Sigmoid colon (tissue), 7 donors: ENCODE data around the gene SEC61G. TPM values are rescaled to one million over a fixed set of nuclear protein-coding genes. Genes with fewer than 3 reads are reported as not detected.

ENCODE experiments used
- DNase-seq: peaks from one replicate; pipeline ENCODE4 v3.0.0-alpha.2; 2019
- H3K27ac ChIP-seq, 4 donors: fragments of 200-600 bp; sonication (generic); one replicate each; pipeline ENCODE4 v1.5.1; 2016 to 2019; ENCODE audit warnings: mild to moderate bottlenecking in 1 of 4
- H3K27me3 ChIP-seq, 3 donors: fragments of 200-600 bp; sonication (generic); one replicate each; pipeline ENCODE4 v1.5.1; 2019; ENCODE audit warnings: mild to moderate bottlenecking in 1 of 3
- H3K36me3 ChIP-seq, 4 donors: fragments of 200-600 bp; sonication (generic); one replicate each; pipeline ENCODE4 v1.5.1; 2016 to 2019
- H3K4me1 ChIP-seq, 4 donors: fragments of 200-600 bp; sonication (generic); one replicate each; pipeline ENCODE4 v1.5.1; 2017 to 2019
- H3K4me3 ChIP-seq, 4 donors: fragments of 200-600 bp; sonication (generic); one replicate each; pipeline ENCODE4 v1.5.1; 2017 to 2019; ENCODE audit warnings: mild to moderate bottlenecking in 2 of 4, moderate library complexity in 1 of 4
- H3K9me3 ChIP-seq, 4 donors: fragments of 200-600 bp in 3 of 4; sonication (generic) in 3 of 4; one replicate each; pipeline versions ENCODE4 v1.5.1 to v1.6.1; 2013 to 2019
- CTCF ChIP-seq, 4 experiments: fragments of 450-650 bp in 3 of 4; fragments of 200-600 bp in 1 of 4; IDR thresholded peaks; one replicate each; pipeline ENCODE4 v1.5.1; 2016 to 2019; ENCODE audit warnings: antibody characterized with exemption in 4 of 4, mild to moderate bottlenecking in 3 of 4, moderate library complexity in 2 of 4
- EP300 ChIP-seq, 4 donors: sonication (generic); formaldehyde crosslinking; IDR thresholded peaks; one replicate each; pipeline ENCODE4 v1.6.1; 2017; ENCODE audit warnings: antibody characterized with exemption in 4 of 4
- POLR2A ChIP-seq, 2 donors: fragments of 450-650 bp; IDR thresholded peaks; one replicate each; pipeline ENCODE4 v1.6.1; 2016; ENCODE audit warnings: antibody characterized with exemption in 2 of 2, mild to moderate bottlenecking in 2 of 2, moderate library complexity in 2 of 2
- POLR2AphosphoS5 ChIP-seq, 4 donors: sonication (generic); formaldehyde crosslinking; IDR thresholded peaks; one replicate each; pipeline ENCODE4 v1.6.1; 2017; ENCODE audit warnings: antibody characterized with exemption in 4 of 4
- WGBS, 2 donors: extraction: QIAGEN DNeasy Blood & Tissue Kit; methylation state at CpG; one replicate each; pipeline ENCODE4 v1.1.7; 2013; 5-methylcytosine and 5-hydroxymethylcytosine counted together
- intact Hi-C: fragments of 100-400 bp; cut with DNase I; formaldehyde crosslinking; loops from one replicate; pipeline ENCODE4 v1.15.1; 2023
- polyA plus RNA-seq, 3 donors: library from polyadenylated mRNA; stranded (reverse); fragments of 200-250 nt; gene quantifications; one replicate each; pipeline ENCODE4 v1.2.3, GENCODE V29; 2013
- total RNA-seq, 4 donors: library from RNA; depleted of rRNA; stranded (reverse); fragments of >200 nt; gene quantifications; one replicate each; pipeline ENCODE4 v1.1.0, GENCODE V29; 2016
- donor health status: healthy with polysubstance abuse.
- donor health status: Bipolar disorder and iron deficiency.
- donor health status: healthy.

SEC61G gene
- total and polyA plus RNA-seq, 7 donors = 231 to 771 (median 451) TPM

GRCh38 chr7:54729107-54729506 is 29.9 kb downstream of the SEC61G start:
- 85 to 89% methylated on average over 1 of the region's 1 CpG for WGBS, 2 donors
- H3K27ac ChIP-seq = no peak overlapping the region
- intact Hi-C loops = no loop called here
- no peak overlapping the region for H3K4me3 ChIP-seq
- DNase-seq = no peak
- H3K27me3 ChIP-seq = no peaks in the 10 kb centered on the region
- TF ChIP-seq CTCF (IDR thresholded peaks at IDR 0.05) (no peak), EP300 (IDR thresholded peaks at IDR 0.05) (no peak), POLR2A (IDR thresholded peaks at IDR 0.05) (no peak), POLR2AphosphoS5 (IDR thresholded peaks at IDR 0.05) (no peak)
- no peaks in the 10 kb centered on the region for H3K4me1 ChIP-seq
- H3K9me3 ChIP-seq = no peaks in the 10 kb centered on the region
- H3K36me3 ChIP-seq = no peaks in the 10 kb centered on the region

- no peak for TF ChIP-seq CTCF (IDR thresholded peaks at IDR 0.05)
- TF ChIP-seq EP300 (IDR thresholded peaks at IDR 0.05) = no peak
- TF ChIP-seq POLR2AphosphoS5 (IDR thresholded peaks at IDR 0.05) = no peak
- no peak for TF ChIP-seq POLR2A (IDR thresholded peaks at IDR 0.05)
- DNase-seq = no peak
- intact Hi-C loops = no loop called here
- H3K27ac ChIP-seq = no peak overlapping the region
- H3K4me1 ChIP-seq = no peaks in the 10 kb centered on the region
- no peaks in the 10 kb centered on the region for H3K36me3 ChIP-seq
- H3K27me3 ChIP-seq = peaks cover 0 to 5% (median 0%) of the 10 kb centered on the region in 3 donors
- no peak overlapping the region for H3K4me3 ChIP-seq
- no peaks in the 10 kb centered on the region for H3K9me3 ChIP-seq
- 48 to 63% methylated on average over 4 of the region's 4 CpGs for WGBS, 2 donors
Observed at GRCh38 chr7:54728411-54728810, 30.6 kb downstream of the SEC61G start.

GRCh38 chr7:54725255-54725654 is 33.8 kb downstream of the SEC61G start:
- 82 to 88% methylated on average over 7 of the region's 7 CpGs for WGBS, 2 donors
- no peaks in the 10 kb centered on the region for H3K36me3 ChIP-seq
- DNase-seq = no peak
- H3K27me3 ChIP-seq = peaks cover 0 to 5% (median 0%) of the 10 kb centered on the region in 3 donors
- TF ChIP-seq EP300 (IDR thresholded peaks at IDR 0.05) (no peak), POLR2A (IDR thresholded peaks at IDR 0.05) (no peak), CTCF (IDR thresholded peaks at IDR 0.05) (no peak), POLR2AphosphoS5 (IDR thresholded peaks at IDR 0.05) (no peak)
- no peaks in the 10 kb centered on the region for H3K9me3 ChIP-seq
- H3K4me3 ChIP-seq = no peak overlapping the region
- H3K27ac ChIP-seq = no peak overlapping the region
- intact Hi-C loops = no loop called here
- no peaks in the 10 kb centered on the region for H3K4me1 ChIP-seq

GRCh38 chr7:54722502-54722901 is 36.5 kb downstream of the SEC61G start:
- 76 to 81% methylated on average over 1 of the region's 1 CpG for WGBS, 2 donors
- Histone ChIP-seq H3K36me3 (no peaks in the 10 kb centered on the region), H3K4me1 (no peaks in the 10 kb centered on the region), H3K9me3 (no peaks in the 10 kb centered on the region), H3K4me3 (no peak overlapping the region), H3K27me3 (peaks cover 0 to 5% (median 0%) of the 10 kb centered on the region in 3 donors), H3K27ac (no peak overlapping the region)
- TF ChIP-seq EP300 (IDR thresholded peaks at IDR 0.05) (no peak), CTCF (IDR thresholded peaks at IDR 0.05) (no peak), POLR2A (IDR thresholded peaks at IDR 0.05) (no peak), POLR2AphosphoS5 (IDR thresholded peaks at IDR 0.05) (no peak)
- no peak for DNase-seq
- intact Hi-C loops = no loop called here

DNA sequence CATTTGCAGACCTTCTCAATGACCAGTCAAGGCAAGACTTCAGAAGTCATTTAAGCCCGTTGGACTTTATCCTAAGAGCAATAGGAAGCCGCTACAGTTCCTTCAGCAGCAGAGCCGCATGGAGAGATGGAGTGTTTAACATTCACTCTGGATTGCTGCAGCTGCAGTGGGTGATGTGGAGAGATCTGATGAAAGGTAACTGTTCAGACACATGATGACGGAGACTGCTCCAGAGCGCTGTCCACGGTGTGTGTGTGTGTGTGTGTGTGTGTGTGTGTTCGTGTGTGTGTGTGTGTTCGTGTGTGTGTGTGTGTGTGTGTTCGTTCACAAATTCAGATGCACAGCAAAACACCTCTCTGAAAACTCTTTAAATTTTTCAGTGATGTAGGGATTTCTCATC is 37.0 kb downstream of the SEC61G start:
- no peak for DNase-seq
- Histone ChIP-seq H3K4me3 (no peak overlapping the region), H3K27ac (no peak overlapping the region), H3K4me1 (no peaks in the 10 kb centered on the region), H3K27me3 (peaks cover 0 to 5% (median 0%) of the 10 kb centered on the region in 3 donors), H3K36me3 (no peaks in the 10 kb centered on the region), H3K9me3 (no peaks in the 10 kb centered on the region)
- TF ChIP-seq POLR2A (IDR thresholded peaks at IDR 0.05) = no peak
- no peak for TF ChIP-seq CTCF (IDR thresholded peaks at IDR 0.05)
- no peak for TF ChIP-seq EP300 (IDR thresholded peaks at IDR 0.05)
- no peak for TF ChIP-seq POLR2AphosphoS5 (IDR thresholded peaks at IDR 0.05)
- intact Hi-C loops = no loop called here
- 42 to 72% methylated on average over 9 of the region's 9 CpGs for WGBS, 2 donors
